CD8-positive, alpha-beta memory T cell (primary cell): Measurements from ENCODE around the gene ARHGAP32. TPM values are rescaled to one million over a fixed set of nuclear protein-coding genes. Genes with fewer than 3 reads are reported as not detected.

Source experiments
- CTCF ChIA-PET: fragments of 350-600 bp; sonication (Branson Sonifier 250); formaldehyde crosslinking; loops from one replicate; lab custom pipeline; 2021; ENCODE audit warnings: antibody characterized with exemption; lab: Charles Lee
- POLR2A ChIA-PET: fragments of 350-600 bp; sonication (Branson Sonifier 250); formaldehyde crosslinking; loops from one replicate; lab custom pipeline; 2021; ENCODE audit warnings: antibody characterized with exemption; lab: Charles Lee
- DNase-seq, 5 donors: peaks; one replicate each; pipeline versions ENCODE4 v3.0.0 to v3.0.0-alpha.2; 2020 to 2022; ENCODE audit warnings: mixed read lengths in 1 of 5
- H3K27ac ChIP-seq: one replicate; pipeline ENCODE4 v1.7.0; 2013; ENCODE audit warnings: low read depth, mild to moderate bottlenecking, low read length, moderate library complexity
- H3K27me3 ChIP-seq: 2 replicates; pipeline ENCODE4 v1.7.0; 2013; ENCODE audit warnings: low read length, mild to moderate bottlenecking; ENCODE audit not compliant: insufficient read depth, poor library complexity, severe bottlenecking
- H3K36me3 ChIP-seq: 2 replicates; pipeline ENCODE4 v1.7.0; 2013; ENCODE audit warnings: mild to moderate bottlenecking, low read length, moderate library complexity; ENCODE audit not compliant: insufficient read depth
- H3K4me1 ChIP-seq: 2 replicates; pipeline ENCODE4 v1.7.0; 2013; ENCODE audit warnings: mild to moderate bottlenecking, low read length, moderate library complexity; ENCODE audit not compliant: insufficient read depth
- H3K4me3 ChIP-seq: 2 replicates; pipeline ENCODE4 v1.7.0; 2013; ENCODE audit warnings: mild to moderate bottlenecking, low read length
- H3K9me3 ChIP-seq: 2 replicates; pipeline ENCODE4 v1.7.0; 2013; ENCODE audit warnings: mild to moderate bottlenecking, low read length
- H3K27ac Mint-ChIP-seq, 8 donors: one replicate each; pipeline ENCODE4 v1.8.0; 2020 to 2021; ENCODE audit warnings: mixed read lengths in 8 of 8, mild to moderate bottlenecking in 6 of 8, inconsistent platforms in 3 of 8, moderate library complexity in 3 of 8
- H3K27me3 Mint-ChIP-seq, 2 donors: one replicate each; pipeline ENCODE4 v1.8.0; 2020 to 2021; ENCODE audit warnings: mixed read lengths in 2 of 2, mild to moderate bottlenecking in 1 of 2, moderate library complexity in 1 of 2
- H3K36me3 Mint-ChIP-seq, 3 donors: one replicate each; pipeline ENCODE4 v1.8.0; 2020 to 2021; ENCODE audit warnings: mixed read lengths in 3 of 3, inconsistent platforms in 1 of 3, mild to moderate bottlenecking in 1 of 3
- H3K4me1 Mint-ChIP-seq, 3 donors: one replicate each; pipeline ENCODE4 v1.8.0; 2020 to 2021; ENCODE audit warnings: mixed read lengths in 3 of 3, inconsistent platforms in 1 of 3, mild to moderate bottlenecking in 1 of 3
- H3K4me3 Mint-ChIP-seq, 7 donors: one replicate each; pipeline ENCODE4 v1.8.0; 2020 to 2021; ENCODE audit warnings: mixed read lengths in 7 of 7, mild to moderate bottlenecking in 6 of 7, moderate library complexity in 4 of 7, inconsistent platforms in 2 of 7
- H3K9me3 Mint-ChIP-seq, 5 donors: one replicate each; pipeline ENCODE4 v1.8.0; 2020 to 2022; ENCODE audit warnings: mixed read lengths in 5 of 5, mild to moderate bottlenecking in 3 of 5, moderate library complexity in 2 of 5, inconsistent platforms in 1 of 5
- polyA plus RNA-seq: library from polyadenylated mRNA; unstranded; fragments of 300-500 nt; fragmentation: Illumina TruSeq; gene quantifications from one replicate; pipeline ENCODE4 v1.2.3, GENCODE V29; 2021
- total RNA-seq, 2 experiments: library from RNA; stranded (reverse); gene quantifications; one replicate each; pipeline ENCODE4 v1.2.3, GENCODE V29; 2021

ARHGAP32 gene
- total and polyA plus RNA-seq, 3 experiments from 2014 or later = 0.48 to 3.1 (median 2.1) TPM

GRCh38 chr11:128956401-128957201, 235.5 kb downstream of the ARHGAP32 start:
- Mint-ChIP-seq H3K4me1 (peaks cover 0 to 4% (median 0%) of the 10 kb centered on the region in 3 donors), H3K4me3 (no peak overlapping the region), H3K27me3 (peaks cover 5 to 25% of the 10 kb centered on the region in 2 donors), H3K36me3 (no peaks in the 10 kb centered on the region), H3K9me3 (no peaks in the 10 kb centered on the region), H3K27ac (peak overlapping the region in 2 of 8 donors; percentile 27 to 29)
- Histone ChIP-seq H3K4me1 (no peaks in the 10 kb centered on the region), H3K36me3 (no peaks in the 10 kb centered on the region), H3K27me3 (no peaks in the 10 kb centered on the region), H3K4me3 (no peak overlapping the region), H3K9me3 (no peaks in the 10 kb centered on the region), H3K27ac (no peak overlapping the region)
- CTCF ChIA-PET = interaction anchor here (0.6 to 2.4 kb wide), 12 partner anchors 9 to 799 kb away, joined by 3 to 53 read pairs (median 4); no protein-coding TSS in a partner anchor
- POLR2A ChIA-PET = interaction anchor here (0.7 to 1.4 kb wide), 2 partner anchors 49 to 72 kb away, joined by 3 to 8 read pairs; no protein-coding TSS in a partner anchor
- peak in 2 of 5 donors; percentile 23 to 37 for DNase-seq

- POLR2A ChIA-PET = no interaction called here
- Mint-ChIP-seq H3K27ac (no peak overlapping the region), H3K4me1 (peaks cover 0 to 4% (median 0%) of the 10 kb centered on the region in 3 donors), H3K4me3 (no peak overlapping the region), H3K9me3 (no peaks in the 10 kb centered on the region), H3K27me3 (peaks cover 8 to 24% of the 10 kb centered on the region in 2 donors), H3K36me3 (no peaks in the 10 kb centered on the region)
- Histone ChIP-seq H3K9me3 (no peaks in the 10 kb centered on the region), H3K4me1 (no peaks in the 10 kb centered on the region), H3K27me3 (no peaks in the 10 kb centered on the region), H3K36me3 (no peaks in the 10 kb centered on the region), H3K27ac (no peak overlapping the region), H3K4me3 (no peak overlapping the region)
- CTCF ChIA-PET = interaction anchor here (0.7 to 2.4 kb wide), 8 partner anchors 10 to 798 kb away, joined by 4 to 53 read pairs (median 7); no protein-coding TSS in a partner anchor
- DNase-seq = no peak
Measured at GRCh38 chr11:128955636-128956035, 236.5 kb downstream of the ARHGAP32 start.

GRCh38 chr11:128953151-128953550, 239.0 kb downstream of the ARHGAP32 start:
- Histone ChIP-seq H3K27ac (no peak overlapping the region), H3K9me3 (no peaks in the 10 kb centered on the region), H3K4me1 (no peaks in the 10 kb centered on the region), H3K36me3 (no peaks in the 10 kb centered on the region), H3K4me3 (no peak overlapping the region), H3K27me3 (no peaks in the 10 kb centered on the region)
- no peaks in the 10 kb centered on the region for H3K9me3 Mint-ChIP-seq
- no peak for DNase-seq
- no peak overlapping the region for H3K4me3 Mint-ChIP-seq
- H3K27ac Mint-ChIP-seq = no peak overlapping the region
- POLR2A ChIA-PET = no interaction called here
- CTCF ChIA-PET = no interaction called here
- H3K4me1 Mint-ChIP-seq = peaks cover 0 to 4% (median 0%) of the 10 kb centered on the region in 3 donors
- H3K36me3 Mint-ChIP-seq = no peaks in the 10 kb centered on the region
- H3K27me3 Mint-ChIP-seq = peaks cover 7 to 27% of the 10 kb centered on the region in 2 donors

- no peak overlapping the region for H3K4me3 Mint-ChIP-seq
- Histone ChIP-seq H3K4me1 (no peaks in the 10 kb centered on the region), H3K9me3 (no peaks in the 10 kb centered on the region), H3K36me3 (no peaks in the 10 kb centered on the region), H3K4me3 (no peak overlapping the region), H3K27ac (no peak overlapping the region), H3K27me3 (no peaks in the 10 kb centered on the region)
- ChIA-PET CTCF (interaction anchor here (2.8 kb wide), 1 partner anchor 65 kb away, joined by 14 read pairs; no protein-coding TSS in a partner anchor), POLR2A (no interaction called here)
- no peaks in the 10 kb centered on the region for H3K4me1 Mint-ChIP-seq
- no peak for DNase-seq
- no peaks in the 10 kb centered on the region for H3K36me3 Mint-ChIP-seq
- peaks cover 6 to 20% of the 10 kb centered on the region in 2 donors for H3K27me3 Mint-ChIP-seq
- H3K9me3 Mint-ChIP-seq = no peaks in the 10 kb centered on the region
- H3K27ac Mint-ChIP-seq = peak overlapping the region in 1 of 8 donors; percentile 16
Measured at GRCh38 chr11:128949791-128950454, 242.2 kb downstream of the ARHGAP32 start.

- H3K4me3 Mint-ChIP-seq = no peak overlapping the region
- Histone ChIP-seq H3K27ac (no peak overlapping the region), H3K36me3 (no peaks in the 10 kb centered on the region), H3K9me3 (no peaks in the 10 kb centered on the region), H3K4me1 (no peaks in the 10 kb centered on the region), H3K4me3 (no peak overlapping the region), H3K27me3 (no peaks in the 10 kb centered on the region)
- no peaks in the 10 kb centered on the region for H3K36me3 Mint-ChIP-seq
- POLR2A ChIA-PET = no interaction called here
- DNase-seq = no peak
- no peaks in the 10 kb centered on the region for H3K4me1 Mint-ChIP-seq
- no peaks in the 10 kb centered on the region for H3K9me3 Mint-ChIP-seq
- CTCF ChIA-PET = interaction anchor here (0.6 to 2.8 kb wide), 3 partner anchors 8 to 64 kb away, joined by 3 to 14 read pairs (median 5); no protein-coding TSS in a partner anchor
- no peak overlapping the region for H3K27ac Mint-ChIP-seq
- peaks cover 7 to 29% of the 10 kb centered on the region in 2 donors for H3K27me3 Mint-ChIP-seq
Measured at GRCh38 chr11:128948583-128948982, 243.5 kb downstream of the ARHGAP32 start.

GRCh38 chr11:128947773-128948172, 244.4 kb downstream of the ARHGAP32 start:
- Mint-ChIP-seq H3K36me3 (no peaks in the 10 kb centered on the region), H3K9me3 (no peaks in the 10 kb centered on the region), H3K4me1 (no peaks in the 10 kb centered on the region), H3K4me3 (no peak overlapping the region), H3K27ac (no peak overlapping the region), H3K27me3 (peaks cover 5 to 34% of the 10 kb centered on the region in 2 donors)
- H3K4me3 ChIP-seq = no peak overlapping the region
- no peaks in the 10 kb centered on the region for H3K9me3 ChIP-seq
- ChIA-PET CTCF (interaction anchor here (0.6 to 2.8 kb wide), 4 partner anchors 9 to 63 kb away, joined by 3 to 14 read pairs (median 4); no protein-coding TSS in a partner anchor), POLR2A (no interaction called here)
- no peak overlapping the region for H3K27ac ChIP-seq
- no peaks in the 10 kb centered on the region for H3K36me3 ChIP-seq
- no peaks in the 10 kb centered on the region for H3K27me3 ChIP-seq
- no peak for DNase-seq
- no peaks in the 10 kb centered on the region for H3K4me1 ChIP-seq

GRCh38 chr11:128946648-128947047, 245.5 kb downstream of the ARHGAP32 start:
- no peak overlapping the region for H3K4me3 Mint-ChIP-seq
- Histone ChIP-seq H3K27me3 (no peaks in the 10 kb centered on the region), H3K9me3 (no peaks in the 10 kb centered on the region), H3K27ac (no peak overlapping the region), H3K4me3 (no peak overlapping the region), H3K4me1 (no peaks in the 10 kb centered on the region), H3K36me3 (no peaks in the 10 kb centered on the region)
- H3K36me3 Mint-ChIP-seq = no peaks in the 10 kb centered on the region
- CTCF ChIA-PET = interaction anchor here (0.9 kb wide), 1 partner anchor 62 kb away, joined by 3 read pairs; no protein-coding TSS in a partner anchor
- POLR2A ChIA-PET = no interaction called here
- no peaks in the 10 kb centered on the region for H3K9me3 Mint-ChIP-seq
- no peaks in the 10 kb centered on the region for H3K4me1 Mint-ChIP-seq
- no peak for DNase-seq
- no peak overlapping the region for H3K27ac Mint-ChIP-seq
- H3K27me3 Mint-ChIP-seq = peaks cover 5 to 37% of the 10 kb centered on the region in 2 donors
